GM12891 (cell line): ENCODE measurements around the gene MPPED2.

Experiments
- POLR2A ChIP-seq: IDR thresholded peaks from 2 replicates; pipeline ENCODE4 v1.6.1; 2011; ENCODE audit warnings: low read depth, low read length, control low read depth
- POLR2AphosphoS5 ChIP-seq: IDR thresholded peaks from 2 replicates; pipeline ENCODE4 v1.6.1; 2011; ENCODE audit warnings: low read depth, low read length, control low read depth

- no peak for TF ChIP-seq POLR2A
- no peak for TF ChIP-seq POLR2AphosphoS5
These were observed 7.7 kb downstream of the MPPED2 start for GRCh38 chr11:30578406-30578805.
